HepG2 (cell line): ENCODE measurements around the gene CEACAM16. TPM values are rescaled to one million over a fixed set of nuclear protein-coding genes. Genes with fewer than 3 reads are reported as not detected.

ENCODE experiments used
- CBX5 ChIP-seq: sonication (generic); formaldehyde crosslinking; IDR thresholded peaks from 2 replicates; pipeline ENCODE4 v1.4.0; 2020; ENCODE audit warnings: missing genetic modification reagents, borderline replicate concordance
- CEBPB ChIP-seq: IDR thresholded peaks from 2 replicates; pipeline ENCODE4 v1.6.1; 2011; ENCODE audit warnings: low read depth, low read length, improper control_type of control experiment, borderline replicate concordance
- KDM4B ChIP-seq: sonication (generic); formaldehyde crosslinking; IDR thresholded peaks from 2 replicates; pipeline ENCODE4 v1.4.0; 2020; ENCODE audit warnings: missing genetic modification reagents
- MED8 ChIP-seq: sonication (generic); formaldehyde crosslinking; IDR thresholded peaks from 2 replicates; pipeline ENCODE4 v1.8.1; 2023; ENCODE audit warnings: mild to moderate bottlenecking, missing genetic modification reagents; ENCODE audit not compliant: insufficient replicate concordance
- U2AF2 ChIP-seq: fragments of 200-400 bp; formaldehyde crosslinking; IDR thresholded peaks from 2 replicates; pipeline ENCODE4 v1.6.1; 2017; ENCODE audit warnings: low read depth, mild to moderate bottlenecking, low read length
- ZMYM3 ChIP-seq: sonication (generic); formaldehyde crosslinking; IDR thresholded peaks from 2 replicates; pipeline ENCODE4 v1.5.1; 2020; ENCODE audit warnings: mild to moderate bottlenecking, missing genetic modification reagents
- ZNF143 ChIP-seq: sonication (generic); formaldehyde crosslinking; IDR thresholded peaks from 2 replicates; pipeline ENCODE4 v1.4.0; 2020; ENCODE audit warnings: missing genetic modification reagents
- ZNF253 ChIP-seq: sonication (generic); formaldehyde crosslinking; IDR thresholded peaks from 2 replicates; pipeline ENCODE4 v1.8.0; 2022; ENCODE audit warnings: mild to moderate bottlenecking, missing genetic modification reagents, borderline replicate concordance
- ZNF496 ChIP-seq: sonication (generic); formaldehyde crosslinking; IDR thresholded peaks from 2 replicates; pipeline ENCODE4 v1.8.1; 2023; ENCODE audit warnings: mild to moderate bottlenecking, moderate library complexity, missing genetic modification reagents; ENCODE audit not compliant: insufficient replicate concordance
- ZNF7 ChIP-seq: IDR thresholded peaks from 2 replicates; pipeline ENCODE4 v1.6.1; 2016; ENCODE audit warnings: missing biosample characterization, missing genetic modification reagents
- ZNF770 ChIP-seq: sonication (generic); formaldehyde crosslinking; IDR thresholded peaks from 2 replicates; pipeline ENCODE4 v1.5.0; 2020; ENCODE audit warnings: mild to moderate bottlenecking, missing genetic modification reagents
- ZNF790 ChIP-seq: sonication (generic); formaldehyde crosslinking; IDR thresholded peaks from 2 replicates; pipeline ENCODE4 v1.8.0; 2022; ENCODE audit warnings: missing genetic modification reagents, mild to moderate bottlenecking, borderline replicate concordance
- ZNF839 ChIP-seq: sonication (generic); formaldehyde crosslinking; IDR thresholded peaks from 2 replicates; pipeline ENCODE4 v1.4.0; 2020; ENCODE audit warnings: missing genetic modification reagents, mild to moderate bottlenecking, borderline replicate concordance
- polyA plus RNA-seq, 8 experiments: library from polyadenylated mRNA; depleted of rRNA in 3 of 8; stranded (reverse) in 7 of 8; unstranded in 1 of 8; fragments of >200 nt; fragmentation: Illumina TruSeq in 4 of 8; extraction: Trizol in 4 of 8; gene quantifications; 2 replicates each; pipeline versions ENCODE4 v1.2.1 to v1.2.3, GENCODE V29; 2011 to 2016; ENCODE audit warnings: low read depth in 4 of 8, missing spikeins in 1 of 8, mixed read lengths in 1 of 8; ENCODE audit not compliant: insufficient read depth in 1 of 8
- total RNA-seq, 5 experiments: library from RNA; depleted of rRNA; stranded (reverse); fragments of >200 nt; fragmentation: Illumina TruSeq; extraction: Trizol; gene quantifications; 2 replicates each; pipeline ENCODE4 v1.2.3, GENCODE V29; 2016; ENCODE audit warnings: low read depth in 1 of 5
- TF ChIP-seq, protein P1 (sequence below): sonication (generic); formaldehyde crosslinking; IDR thresholded peaks from 2 replicates; pipeline ENCODE4 v1.4.0; 2020; ENCODE audit warnings: missing genetic modification reagents, borderline replicate concordance
- TF ChIP-seq, protein P2 (sequence below): sonication (generic); formaldehyde crosslinking; IDR thresholded peaks from 2 replicates; pipeline ENCODE4 v1.9.0; 2021; ENCODE audit warnings: mild to moderate bottlenecking, missing genetic modification reagents
- TF ChIP-seq, protein P3 (sequence below): sonication (generic); formaldehyde crosslinking; IDR thresholded peaks from 2 replicates; pipeline ENCODE4 v1.4.0; 2020; ENCODE audit warnings: missing genetic modification reagents

Gene CEACAM16
- total and polyA plus RNA-seq, 2 of the 13 experiments (the other 11 are each of a cell fraction or from before 2014, with no cell fraction given): not detected

DNA sequence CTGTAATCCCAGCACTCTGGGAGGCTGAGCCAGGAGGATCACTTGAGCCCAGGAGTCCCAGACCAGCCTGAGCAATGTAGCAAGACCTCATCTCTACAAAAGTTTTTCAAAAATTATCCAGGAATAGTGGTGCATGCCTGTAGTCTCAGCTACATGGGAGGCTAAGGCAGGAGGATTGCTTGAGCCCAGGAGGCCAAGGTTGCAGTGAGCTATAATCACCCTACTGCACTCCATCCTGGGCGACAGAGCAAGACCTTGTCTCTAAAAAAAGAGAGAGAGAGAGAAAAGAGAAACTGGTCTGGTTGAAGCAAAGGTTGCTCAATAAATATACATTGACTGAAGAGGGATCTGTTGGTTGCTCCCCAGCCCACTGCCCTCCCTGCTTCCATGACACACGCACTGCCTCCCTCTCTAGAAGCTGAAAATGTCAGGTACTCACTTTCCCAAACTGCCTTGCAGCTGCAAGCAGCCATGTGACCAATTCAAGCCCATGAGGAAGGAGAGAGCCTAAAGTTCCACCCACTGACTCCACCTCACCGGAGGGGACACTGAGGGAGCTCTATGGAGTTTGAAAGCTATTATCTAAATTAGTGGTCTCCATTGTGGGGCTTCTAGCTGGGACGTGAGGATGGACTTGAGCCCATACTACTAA, 14.0 kb downstream of the CEACAM16 start (continued):
- TF ChIP-seq U2AF2 (no peak), KDM4B (CRISPR knock-in tag) (no peak), ZNF7 (CRISPR knock-in tag) (no peak), CBX5 (CRISPR knock-in tag) (no peak), ZNF839 (CRISPR knock-in tag) (no peak), ZNF496 (CRISPR knock-in tag) (no peak), MED8 (CRISPR knock-in tag) (no peak), ZNF143 (peak; percentile 86), ZNF253 (CRISPR knock-in tag) (no peak), CEBPB (peak; percentile 28; the same call in 1 of the 2 replicates), ZMYM3 (CRISPR knock-in tag) (peak; percentile 54; the same call in 1 of the 2 replicates), ZNF790 (CRISPR knock-in tag) (no peak), ZNF770 (CRISPR knock-in tag) (peak; percentile 98)
- TF ChIP-seq, protein P1, sequence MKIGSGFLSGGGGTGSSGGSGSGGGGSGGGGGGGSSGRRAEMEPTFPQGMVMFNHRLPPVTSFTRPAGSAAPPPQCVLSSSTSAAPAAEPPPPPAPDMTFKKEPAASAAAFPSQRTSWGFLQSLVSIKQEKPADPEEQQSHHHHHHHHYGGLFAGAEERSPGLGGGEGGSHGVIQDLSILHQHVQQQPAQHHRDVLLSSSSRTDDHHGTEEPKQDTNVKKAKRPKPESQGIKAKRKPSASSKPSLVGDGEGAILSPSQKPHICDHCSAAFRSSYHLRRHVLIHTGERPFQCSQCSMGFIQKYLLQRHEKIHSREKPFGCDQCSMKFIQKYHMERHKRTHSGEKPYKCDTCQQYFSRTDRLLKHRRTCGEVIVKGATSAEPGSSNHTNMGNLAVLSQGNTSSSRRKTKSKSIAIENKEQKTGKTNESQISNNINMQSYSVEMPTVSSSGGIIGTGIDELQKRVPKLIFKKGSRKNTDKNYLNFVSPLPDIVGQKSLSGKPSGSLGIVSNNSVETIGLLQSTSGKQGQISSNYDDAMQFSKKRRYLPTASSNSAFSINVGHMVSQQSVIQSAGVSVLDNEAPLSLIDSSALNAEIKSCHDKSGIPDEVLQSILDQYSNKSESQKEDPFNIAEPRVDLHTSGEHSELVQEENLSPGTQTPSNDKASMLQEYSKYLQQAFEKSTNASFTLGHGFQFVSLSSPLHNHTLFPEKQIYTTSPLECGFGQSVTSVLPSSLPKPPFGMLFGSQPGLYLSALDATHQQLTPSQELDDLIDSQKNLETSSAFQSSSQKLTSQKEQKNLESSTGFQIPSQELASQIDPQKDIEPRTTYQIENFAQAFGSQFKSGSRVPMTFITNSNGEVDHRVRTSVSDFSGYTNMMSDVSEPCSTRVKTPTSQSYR (CRISPR knock-in tag): no peak
- TF ChIP-seq, protein P2, sequence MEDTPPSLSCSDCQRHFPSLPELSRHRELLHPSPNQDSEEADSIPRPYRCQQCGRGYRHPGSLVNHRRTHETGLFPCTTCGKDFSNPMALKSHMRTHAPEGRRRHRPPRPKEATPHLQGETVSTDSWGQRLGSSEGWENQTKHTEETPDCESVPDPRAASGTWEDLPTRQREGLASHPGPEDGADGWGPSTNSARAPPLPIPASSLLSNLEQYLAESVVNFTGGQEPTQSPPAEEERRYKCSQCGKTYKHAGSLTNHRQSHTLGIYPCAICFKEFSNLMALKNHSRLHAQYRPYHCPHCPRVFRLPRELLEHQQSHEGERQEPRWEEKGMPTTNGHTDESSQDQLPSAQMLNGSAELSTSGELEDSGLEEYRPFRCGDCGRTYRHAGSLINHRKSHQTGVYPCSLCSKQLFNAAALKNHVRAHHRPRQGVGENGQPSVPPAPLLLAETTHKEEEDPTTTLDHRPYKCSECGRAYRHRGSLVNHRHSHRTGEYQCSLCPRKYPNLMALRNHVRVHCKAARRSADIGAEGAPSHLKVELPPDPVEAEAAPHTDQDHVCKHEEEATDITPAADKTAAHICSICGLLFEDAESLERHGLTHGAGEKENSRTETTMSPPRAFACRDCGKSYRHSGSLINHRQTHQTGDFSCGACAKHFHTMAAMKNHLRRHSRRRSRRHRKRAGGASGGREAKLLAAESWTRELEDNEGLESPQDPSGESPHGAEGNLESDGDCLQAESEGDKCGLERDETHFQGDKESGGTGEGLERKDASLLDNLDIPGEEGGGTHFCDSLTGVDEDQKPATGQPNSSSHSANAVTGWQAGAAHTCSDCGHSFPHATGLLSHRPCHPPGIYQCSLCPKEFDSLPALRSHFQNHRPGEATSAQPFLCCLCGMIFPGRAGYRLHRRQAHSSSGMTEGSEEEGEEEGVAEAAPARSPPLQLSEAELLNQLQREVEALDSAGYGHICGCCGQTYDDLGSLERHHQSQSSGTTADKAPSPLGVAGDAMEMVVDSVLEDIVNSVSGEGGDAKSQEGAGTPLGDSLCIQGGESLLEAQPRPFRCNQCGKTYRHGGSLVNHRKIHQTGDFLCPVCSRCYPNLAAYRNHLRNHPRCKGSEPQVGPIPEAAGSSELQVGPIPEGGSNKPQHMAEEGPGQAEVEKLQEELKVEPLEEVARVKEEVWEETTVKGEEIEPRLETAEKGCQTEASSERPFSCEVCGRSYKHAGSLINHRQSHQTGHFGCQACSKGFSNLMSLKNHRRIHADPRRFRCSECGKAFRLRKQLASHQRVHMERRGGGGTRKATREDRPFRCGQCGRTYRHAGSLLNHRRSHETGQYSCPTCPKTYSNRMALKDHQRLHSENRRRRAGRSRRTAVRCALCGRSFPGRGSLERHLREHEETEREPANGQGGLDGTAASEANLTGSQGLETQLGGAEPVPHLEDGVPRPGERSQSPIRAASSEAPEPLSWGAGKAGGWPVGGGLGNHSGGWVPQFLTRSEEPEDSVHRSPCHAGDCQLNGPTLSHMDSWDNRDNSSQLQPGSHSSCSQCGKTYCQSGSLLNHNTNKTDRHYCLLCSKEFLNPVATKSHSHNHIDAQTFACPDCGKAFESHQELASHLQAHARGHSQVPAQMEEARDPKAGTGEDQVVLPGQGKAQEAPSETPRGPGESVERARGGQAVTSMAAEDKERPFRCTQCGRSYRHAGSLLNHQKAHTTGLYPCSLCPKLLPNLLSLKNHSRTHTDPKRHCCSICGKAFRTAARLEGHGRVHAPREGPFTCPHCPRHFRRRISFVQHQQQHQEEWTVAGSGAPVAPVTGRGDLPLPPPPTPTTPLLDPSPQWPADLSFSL (CRISPR knock-in tag): no peak
- TF ChIP-seq, protein P3, sequence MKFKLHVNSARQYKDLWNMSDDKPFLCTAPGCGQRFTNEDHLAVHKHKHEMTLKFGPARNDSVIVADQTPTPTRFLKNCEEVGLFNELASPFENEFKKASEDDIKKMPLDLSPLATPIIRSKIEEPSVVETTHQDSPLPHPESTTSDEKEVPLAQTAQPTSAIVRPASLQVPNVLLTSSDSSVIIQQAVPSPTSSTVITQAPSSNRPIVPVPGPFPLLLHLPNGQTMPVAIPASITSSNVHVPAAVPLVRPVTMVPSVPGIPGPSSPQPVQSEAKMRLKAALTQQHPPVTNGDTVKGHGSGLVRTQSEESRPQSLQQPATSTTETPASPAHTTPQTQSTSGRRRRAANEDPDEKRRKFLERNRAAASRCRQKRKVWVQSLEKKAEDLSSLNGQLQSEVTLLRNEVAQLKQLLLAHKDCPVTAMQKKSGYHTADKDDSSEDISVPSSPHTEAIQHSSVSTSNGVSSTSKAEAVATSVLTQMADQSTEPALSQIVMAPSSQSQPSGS (CRISPR knock-in tag): no peak
